ENCODE measurements around the gene SYNE4. TPM values are rescaled to one million over a fixed set of nuclear protein-coding genes. Genes with fewer than 3 reads are reported as not detected.

The SYNE4 gene
- total and polyA plus RNA-seq, 7 donors = 0.21 to 0.25 (median 0.23) TPM; not detected in 3

GRCh38 chr19:36051637-36052036 lies 43.0 kb upstream of the SYNE4 start:
- no peak for ATAC-seq
- H3K27me3 ChIP-seq (ENCODE audit: insufficient read depth in 3 of 3, low read length in 2 of 3) = no peaks in the 10 kb centered on the region
- intact Hi-C loops (cut with DNase I) = loop anchor here in 1 of 2 donors (5.0 kb wide), 1 partner anchor 34 kb away; no protein-coding TSS in a partner anchor
- no peaks in the 10 kb centered on the region for H3K9me3 ChIP-seq
- no peak for TF ChIP-seq CTCF (IDR thresholded peaks at IDR 0.05)
- 95 to 96% (median 96%) methylated on average over 4 of the region's 4 CpGs for WGBS, 3 donors
- no peak overlapping the region for H3K4me3 ChIP-seq
- H3K4me1 ChIP-seq = peaks cover 10% of the 10 kb centered on the region
- H3K27ac ChIP-seq = no peak overlapping the region
- H3K36me3 ChIP-seq (ENCODE audit: insufficient read depth in 1 of 2, low read depth in 1 of 2) = no peaks in the 10 kb centered on the region
- no peak for DNase-seq

DNA sequence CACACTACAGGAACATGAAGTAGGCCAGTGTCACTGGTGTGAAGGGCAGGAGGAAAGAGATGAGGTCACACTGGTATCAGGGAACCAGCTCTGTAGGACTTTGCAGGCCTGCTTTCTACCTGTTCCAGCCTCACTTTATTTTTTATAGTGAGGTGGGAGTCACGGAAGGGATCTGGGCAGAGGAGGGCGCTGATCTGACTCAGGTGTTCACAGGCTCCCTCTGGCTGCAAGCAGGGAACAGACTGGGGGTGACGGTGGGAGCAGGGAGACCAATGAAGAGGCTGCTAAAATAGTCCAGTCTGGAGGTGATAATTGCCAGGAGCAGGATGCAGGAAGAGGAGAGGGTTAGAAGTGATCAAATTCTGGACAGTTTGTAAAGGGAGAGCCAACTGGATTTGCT lies 42.6 kb upstream of the SYNE4 start:
- no peak for TF ChIP-seq CTCF (IDR thresholded peaks at IDR 0.05)
- H3K4me3 ChIP-seq = no peak overlapping the region
- ATAC-seq (no peak), DNase-seq (no peak)
- H3K9me3 ChIP-seq = no peaks in the 10 kb centered on the region
- no peak overlapping the region for H3K27ac ChIP-seq
- H3K27me3 ChIP-seq (ENCODE audit: insufficient read depth in 3 of 3, low read length in 2 of 3) = no peaks in the 10 kb centered on the region
- intact Hi-C loops (cut with DNase I) = loop anchor here in 1 of 2 donors (5.0 kb wide), 1 partner anchor 34 kb away; no protein-coding TSS in a partner anchor
- 63 to 73% (median 67%) methylated on average over 3 of the region's 3 CpGs for WGBS, 3 donors
- peaks cover 10% of the 10 kb centered on the region for H3K4me1 ChIP-seq
- no peaks in the 10 kb centered on the region for H3K36me3 ChIP-seq (ENCODE audit: insufficient read depth in 1 of 2, low read depth in 1 of 2)

DNA sequence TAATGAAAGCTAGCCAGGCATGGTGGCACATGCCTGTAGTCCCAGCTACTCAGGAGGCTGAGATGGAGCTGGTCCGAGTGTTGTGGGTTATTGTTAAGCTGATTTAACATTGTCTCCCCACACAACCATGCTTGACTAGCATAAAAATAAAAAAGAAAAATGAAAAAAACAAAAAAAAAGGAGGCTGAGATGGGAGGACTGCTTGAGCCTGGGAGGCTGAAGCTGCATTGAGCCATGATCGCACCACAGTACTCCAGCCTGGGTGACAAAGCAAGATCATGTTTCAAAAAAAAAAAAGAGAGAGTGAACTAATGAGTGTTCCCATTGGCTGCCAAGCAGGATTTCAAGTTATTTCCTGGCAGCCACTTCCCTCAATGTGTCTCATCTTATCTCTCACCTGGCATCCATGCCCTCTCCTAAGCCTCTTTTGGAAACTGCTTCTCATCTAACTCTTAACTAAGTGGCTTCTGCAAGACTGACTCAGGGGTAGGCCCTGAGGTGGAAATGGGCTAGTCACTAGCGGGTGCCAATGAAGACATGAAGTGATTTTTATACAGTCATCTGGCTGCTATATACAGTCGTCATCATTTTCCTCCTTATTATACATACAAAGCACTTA lies 40.6 kb upstream of the SYNE4 start:
- 79 to 85% (median 82%) methylated on average over 4 of the region's 4 CpGs for WGBS, 3 donors
- intact Hi-C loops (cut with DNase I) = no loop called here
- TF ChIP-seq CTCF (IDR thresholded peaks at IDR 0.05) = no peak
- peak in 1 of 4 donors; percentile 28 for ATAC-seq
- no peaks in the 10 kb centered on the region for H3K27me3 ChIP-seq (ENCODE audit: insufficient read depth in 3 of 3, low read length in 2 of 3)
- no peaks in the 10 kb centered on the region for H3K9me3 ChIP-seq
- no peaks in the 10 kb centered on the region for H3K36me3 ChIP-seq (ENCODE audit: insufficient read depth in 1 of 2, low read depth in 1 of 2)
- no peak for DNase-seq
- no peak overlapping the region for H3K4me3 ChIP-seq
- H3K27ac ChIP-seq = no peak overlapping the region
- H3K4me1 ChIP-seq = no peaks in the 10 kb centered on the region

- Histone ChIP-seq H3K4me1 (no peaks in the 10 kb centered on the region), H3K9me3 (no peaks in the 10 kb centered on the region), H3K27me3 (ENCODE audit: insufficient read depth in 3 of 3, low read length in 2 of 3) (no peaks in the 10 kb centered on the region), H3K36me3 (ENCODE audit: insufficient read depth in 1 of 2, low read depth in 1 of 2) (no peaks in the 10 kb centered on the region), H3K27ac (no peak overlapping the region), H3K4me3 (no peak overlapping the region)
- DNase-seq (no peak), ATAC-seq (no peak)
- no peak for TF ChIP-seq CTCF (IDR thresholded peaks at IDR 0.05)
- intact Hi-C loops (cut with DNase I) = no loop called here
Observed at GRCh38 chr19:36047835-36048234, 39.2 kb upstream of the SYNE4 start.

Data from psoas muscle (tissue), 8 donors.